Pancreas (tissue), 10 donors: ENCODE measurements around the gene NFATC2IP. TPM values are rescaled to one million over a fixed set of nuclear protein-coding genes. Genes with fewer than 3 reads are reported as not detected.

Experiments used
- ATAC-seq, 4 donors: fragments of 200-7000 bp; cut with Tn5 transposase; one replicate each; pipeline versions ENCODE4 v1.8.0 to v1.9.1; 2020; ENCODE audit warnings: mild to moderate bottlenecking in 4 of 4, moderate library complexity in 4 of 4
- DNase-seq, 6 donors: peaks; one replicate each; pipeline ENCODE4 v3.0.0-alpha.2; 2020
- FAIRE-seq: peaks from 2 replicates; lab custom pipeline; 2012; peaks lifted over from hg19 to GRCh38; lab: Jason Lieb, UNC
- H3K27ac ChIP-seq, 4 donors: fragments of 200-600 bp; sonication (generic); 1 replicate in 3 of 4; 2 replicates in 1 of 4; pipeline versions ENCODE4 v1.5.0 to v1.8.0; 2020
- H3K27me3 ChIP-seq, 4 donors: fragments of 200-600 bp; one replicate each; pipeline ENCODE4 v1.8.0; 2021
- H3K36me3 ChIP-seq, 3 donors: fragments of 200-600 bp; sonication (generic) in 1 of 3; one replicate each; pipeline versions ENCODE4 v1.5.0 to v1.8.0; 2020 to 2021
- H3K4me1 ChIP-seq, 3 donors: fragments of 200-600 bp; one replicate each; pipeline ENCODE4 v1.8.0; 2021
- H3K4me3 ChIP-seq, 4 donors: fragments of 200-600 bp; sonication (generic) in 2 of 4; one replicate each; pipeline versions ENCODE4 v1.5.0 to v1.8.0; 2020 to 2021
- H3K9me3 ChIP-seq, 4 donors: fragments of 200-600 bp; one replicate each; pipeline ENCODE4 v1.8.0; 2021
- WGBS, 2 donors: extraction: QIAGEN DNeasy Blood & Tissue Kit; methylation state at CpG; one replicate each; pipeline ENCODE4 v1.1.7; 2013; 5-methylcytosine and 5-hydroxymethylcytosine counted together
- intact Hi-C, 3 donors: fragments of 100-400 bp; cut with DNase I; formaldehyde crosslinking; loops; one replicate each; pipeline versions ENCODE4 v1.11.1 to v1.14.2; 2022
- polyA plus RNA-seq, 2 donors: library from polyadenylated mRNA; stranded (reverse); fragments of 200-250 nt; gene quantifications; one replicate each; pipeline ENCODE4 v1.2.3, GENCODE V29; 2013
- total RNA-seq, 6 donors: library from RNA; stranded (reverse); fragmentation: NEBNext Ultra II Directional in 4 of 6; extraction: Animal tissue kit (Norgen Biotek cat#: 25700) in 4 of 6; gene quantifications; one replicate each; pipeline versions ENCODE4 v1.2.1 to v1.2.4, GENCODE V29; 2021 to 2023
- TF ChIP-seq, protein P1 (sequence below), 4 donors: fragments of 200-600 bp; sonication (generic) in 3 of 4; IDR thresholded peaks; one replicate each; pipeline versions ENCODE4 v1.5.0 to v1.8.0; 2021; ENCODE audit warnings: antibody characterized with exemption in 4 of 4
- donor health status: healthy with polysubstance abuse.
- donor health status: DM: no; HTN: no; CAD: no; lungs with moderate emphysema.
- donor health status: DM: no; HTN: no; CAD: no.
- donor health status: control.
- donor health status: control.
- donor health status: Bipolar disorder and iron deficiency.
- donor health status: DM: yes; HTN: yes; CAD: no.
- donor health status: DM: no; HTN: no; CAD: no.
- donor health status: DM: no; HTN: no; CAD: no.
- donor health status: DM: yes; HTN: yes; CAD: no.

Gene NFATC2IP
- 10 to 100 TPM in 4 of 6 donors, 1 to 10 TPM in 2; 9.2 to 19.3 (median 11.8) TPM for total RNA-seq
- 10 to 100 TPM; 20.6 to 22.0 TPM for polyA plus RNA-seq

- Histone ChIP-seq H3K27ac (peak within 1 kb of the TSS; percentile 57 to 77 (median 64)), H3K4me1 (peaks cover 0 to 7% (median 5%) of the 10 kb centered on the region in 3 donors), H3K27me3 (no peaks in the 10 kb centered on the region), H3K9me3 (no peaks in the 10 kb centered on the region), H3K4me3 (peak within 1 kb of the TSS; percentile 93 to 99 (median 97)), H3K36me3 (peaks cover 0 to 6% (median 3%) of the 10 kb centered on the region in 3 donors)
- peak; percentile 97 for FAIRE-seq
- TF ChIP-seq, protein P1, sequence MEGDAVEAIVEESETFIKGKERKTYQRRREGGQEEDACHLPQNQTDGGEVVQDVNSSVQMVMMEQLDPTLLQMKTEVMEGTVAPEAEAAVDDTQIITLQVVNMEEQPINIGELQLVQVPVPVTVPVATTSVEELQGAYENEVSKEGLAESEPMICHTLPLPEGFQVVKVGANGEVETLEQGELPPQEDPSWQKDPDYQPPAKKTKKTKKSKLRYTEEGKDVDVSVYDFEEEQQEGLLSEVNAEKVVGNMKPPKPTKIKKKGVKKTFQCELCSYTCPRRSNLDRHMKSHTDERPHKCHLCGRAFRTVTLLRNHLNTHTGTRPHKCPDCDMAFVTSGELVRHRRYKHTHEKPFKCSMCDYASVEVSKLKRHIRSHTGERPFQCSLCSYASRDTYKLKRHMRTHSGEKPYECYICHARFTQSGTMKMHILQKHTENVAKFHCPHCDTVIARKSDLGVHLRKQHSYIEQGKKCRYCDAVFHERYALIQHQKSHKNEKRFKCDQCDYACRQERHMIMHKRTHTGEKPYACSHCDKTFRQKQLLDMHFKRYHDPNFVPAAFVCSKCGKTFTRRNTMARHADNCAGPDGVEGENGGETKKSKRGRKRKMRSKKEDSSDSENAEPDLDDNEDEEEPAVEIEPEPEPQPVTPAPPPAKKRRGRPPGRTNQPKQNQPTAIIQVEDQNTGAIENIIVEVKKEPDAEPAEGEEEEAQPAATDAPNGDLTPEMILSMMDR (IDR thresholded peaks at IDR 0.05) = no peak
- intact Hi-C loops = no loop called here
- WGBS, 2 donors = 0 to 1% methylated on average over 68 to 79 of the region's 79 CpGs
- ATAC-seq = peak; percentile 95 to 99 (median 96)
- DNase-seq = peak; percentile 99 to 100 (median 100)
Measured at GRCh38 chr16:28950648-28951409, at the start of gene NFATC2IP. Gene NFATC2IP, plus strand, starts transcription at chr16:28950937. Its CDS starts 75 bp downstream, at chr16:28951012.

- TF ChIP-seq, protein P1 (IDR thresholded peaks at IDR 0.05) = no peak
- DNase-seq = no peak
- Histone ChIP-seq H3K36me3 (peaks cover 0 to under 1% (median 0%) of the 10 kb centered on the region in 3 donors), H3K4me3 (no peak overlapping the region), H3K9me3 (no peaks in the 10 kb centered on the region), H3K27ac (no peak overlapping the region), H3K27me3 (no peaks in the 10 kb centered on the region), H3K4me1 (no peaks in the 10 kb centered on the region)
- no peak for ATAC-seq
- intact Hi-C loops = no loop called here
- WGBS, 2 donors = 89 to 91% methylated on average over 15 of the region's 15 CpGs
- FAIRE-seq = no peak
Measured at GRCh38 chr16:28901862-28902261, 48.9 kb upstream of the NFATC2IP start.

- Histone ChIP-seq H3K27me3 (no peaks in the 10 kb centered on the region), H3K36me3 (peaks cover 0 to 10% (median 0%) of the 10 kb centered on the region in 3 donors), H3K9me3 (no peaks in the 10 kb centered on the region), H3K4me3 (no peak overlapping the region), H3K4me1 (no peaks in the 10 kb centered on the region), H3K27ac (no peak overlapping the region)
- intact Hi-C loops = no loop called here
- FAIRE-seq = no peak
- WGBS, 2 donors = 59 to 62% methylated on average over 11 of the region's 11 CpGs
- TF ChIP-seq, protein P1 (IDR thresholded peaks at IDR 0.05) = no peak
- ATAC-seq = peak; percentile 7 to 18 (median 10)
- no peak for DNase-seq
Measured at GRCh38 chr16:28902909-28903308, 47.8 kb upstream of the NFATC2IP start.

DNA sequence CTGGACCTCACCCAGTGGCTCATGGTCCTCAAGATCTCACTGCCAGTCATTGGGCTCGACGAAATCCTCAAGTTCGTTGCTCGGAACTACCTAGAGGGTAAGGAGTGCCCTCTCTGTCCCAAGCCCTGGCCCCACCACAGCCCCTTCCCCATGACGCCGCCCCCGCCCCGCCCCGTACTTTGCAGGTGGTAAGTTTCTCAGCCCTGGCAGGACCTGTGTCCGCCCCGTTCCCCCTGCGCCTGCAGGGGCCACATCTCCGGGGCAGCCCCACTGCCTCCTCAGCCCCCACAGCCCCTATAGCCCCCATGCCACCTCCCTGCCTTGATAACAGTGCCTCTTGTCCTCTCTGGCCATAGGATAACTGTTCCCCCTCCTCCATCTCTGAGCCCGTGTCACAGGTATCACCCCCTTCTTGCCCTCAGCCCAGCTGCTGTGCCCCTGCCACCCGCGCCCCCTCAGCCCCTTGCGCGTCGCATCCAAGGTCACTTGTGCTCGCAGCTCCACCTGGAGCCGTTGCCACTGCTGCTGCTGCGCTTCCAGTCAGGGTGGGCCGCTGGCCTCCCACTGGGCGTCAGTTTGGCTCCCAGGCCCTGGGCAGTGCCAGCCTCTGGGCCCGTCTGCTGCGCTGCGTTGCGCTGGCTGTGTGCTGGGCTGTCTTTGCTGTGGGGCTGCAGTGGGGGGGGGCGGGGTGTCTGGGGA is 47.2 kb upstream of the NFATC2IP start:
- no peaks in the 10 kb centered on the region for H3K27me3 ChIP-seq
- FAIRE-seq (no peak), DNase-seq (peak in 1 of 6 donors; percentile 67), ATAC-seq (peak in 3 of 4 donors; percentile 35 to 52 (median 38))
- H3K4me3 ChIP-seq = no peak overlapping the region
- peaks cover 0 to 16% (median 0%) of the 10 kb centered on the region in 3 donors for H3K36me3 ChIP-seq
- intact Hi-C loops = no loop called here
- TF ChIP-seq, protein P1 (IDR thresholded peaks at IDR 0.05) = no peak
- no peaks in the 10 kb centered on the region for H3K4me1 ChIP-seq
- 37 to 43% methylated on average over 29 of the region's 29 CpGs for WGBS, 2 donors
- no peak overlapping the region for H3K27ac ChIP-seq
- no peaks in the 10 kb centered on the region for H3K9me3 ChIP-seq
